SH-SY5Y (cell line): ENCODE data around the gene TMPRSS3.

Source experiments
- GATA2 ChIP-seq: IDR thresholded peaks from 2 replicates; pipeline ENCODE4 v1.6.1; 2011; ENCODE audit warnings: mild to moderate bottlenecking, low read depth, low read length
- GATA3 ChIP-seq: IDR thresholded peaks from 2 replicates; pipeline ENCODE4 v1.6.1; 2011; ENCODE audit warnings: low read depth, mild to moderate bottlenecking, low read length, moderate library complexity

- TF ChIP-seq GATA2, result no peak
- TF ChIP-seq GATA3, result no peak
Observed at GRCh38 chr21:42426876-42427480, 31.1 kb upstream of the TMPRSS3 start.
